Measurements from ENCODE around the gene C11orf87.

Gene C11orf87

DNA sequence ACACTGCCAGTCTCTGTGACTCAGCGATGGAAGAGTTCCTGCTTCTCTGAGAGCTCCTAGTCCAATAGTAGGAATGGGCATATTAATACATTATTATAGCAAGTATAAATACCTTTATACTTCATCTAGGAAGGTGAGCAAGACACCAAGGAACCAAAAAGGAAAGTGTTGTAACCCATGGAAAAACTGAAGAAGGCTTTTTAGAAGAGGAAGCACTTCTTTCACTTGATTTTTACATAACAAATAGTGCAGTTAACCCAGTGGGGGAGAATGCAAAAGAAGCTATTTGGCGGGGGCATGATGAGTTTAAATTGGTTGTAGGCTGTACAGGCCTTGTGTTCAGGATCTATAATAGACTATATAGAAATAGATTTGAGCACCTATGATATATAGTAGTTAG, 31.2 kb upstream of the C11orf87 start:
- Histone ChIP-seq H2AK5ac (ENCODE audit: low read length, severe bottlenecking) (no peak overlapping the region), H3K4ac (ENCODE audit: low read depth in 1 of 2, low read length in 2 of 2) (no peak overlapping the region), H3K23ac (ENCODE audit: low read length in 2 of 2) (no peak overlapping the region), H3K4me3 (ENCODE audit: insufficient read depth in 1 of 2, low read depth in 1 of 2, low read length in 2 of 2) (no peak overlapping the region), H2BK12ac (ENCODE audit: low read length in 2 of 2) (no peak overlapping the region), H2AFZ (ENCODE audit: low read depth, low read length) (no peak overlapping the region), H3K9me3 (ENCODE audit: control insufficient read depth, low read length) (peaks cover 3% of the 10 kb centered on the region), H3K18ac (ENCODE audit: low read depth in 1 of 2, low read length in 2 of 2) (no peak overlapping the region), H4K8ac (ENCODE audit: low read length) (no peak overlapping the region), H3K4me2 (ENCODE audit: low read length, poor library complexity, severe bottlenecking) (no peak overlapping the region), H3K79me1 (replicated peaks; ENCODE audit: low read length, poor library complexity, severe bottlenecking) (no peaks in the 10 kb centered on the region), H2BK15ac (ENCODE audit: low read depth, poor library complexity, severe bottlenecking) (no peak overlapping the region), H3K27ac (ENCODE audit: low read length, poor library complexity, severe bottlenecking) (no peak overlapping the region), H2BK120ac (ENCODE audit: low read depth, low read length) (no peak overlapping the region), H3K14ac (ENCODE audit: low read length in 2 of 2) (no peak overlapping the region), H3K4me1 (ENCODE audit: control insufficient read depth, insufficient read depth, low read depth, low read length) (no peaks in the 10 kb centered on the region), H3K27me3 (ENCODE audit: control insufficient read depth in 1 of 2, insufficient read depth in 1 of 2, low read length in 2 of 2) (no peaks in the 10 kb centered on the region), H3K9ac (ENCODE audit: low read length) (no peak overlapping the region), H4K91ac (ENCODE audit: low read length) (no peak overlapping the region), H2BK5ac (ENCODE audit: low read depth, low read length, poor library complexity, severe bottlenecking) (no peak overlapping the region), H3K36me3 (ENCODE audit: control insufficient read depth in 1 of 2, insufficient read depth in 2 of 2, low read depth in 1 of 2, low read length in 2 of 2) (no peaks in the 10 kb centered on the region)
- WGBS = 40% methylated on average over 1 of the region's 2 CpGs
- DNase-seq = no peak

DNA sequence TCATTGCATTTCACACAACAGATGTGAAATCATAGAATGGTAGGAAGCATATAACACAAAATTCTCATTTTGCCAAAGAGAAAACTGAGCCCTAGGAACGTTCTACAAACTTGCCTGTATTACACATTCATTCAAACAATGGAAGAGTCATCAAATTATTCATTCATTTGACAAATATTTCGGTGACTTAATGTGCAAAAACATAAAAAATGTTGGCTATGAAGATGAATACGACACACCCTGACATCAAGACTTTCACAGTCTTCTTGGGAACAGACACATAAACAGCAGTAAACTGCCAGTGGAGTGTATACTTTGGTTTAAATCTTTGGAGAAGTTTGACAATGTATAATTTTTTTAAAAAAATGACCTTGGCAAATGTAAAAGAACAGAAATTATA, 20.4 kb upstream of the C11orf87 start:
- H3K18ac ChIP-seq (ENCODE audit: low read depth in 1 of 2, low read length in 2 of 2) = no peak overlapping the region
- H4K91ac ChIP-seq (ENCODE audit: low read length) = no peak overlapping the region
- H3K4me1 ChIP-seq (ENCODE audit: control insufficient read depth, insufficient read depth, low read depth, low read length) = no peaks in the 10 kb centered on the region
- H3K9me3 ChIP-seq (ENCODE audit: control insufficient read depth, low read length) = peaks cover 7% of the 10 kb centered on the region
- H2BK120ac ChIP-seq (ENCODE audit: low read depth, low read length) = no peak overlapping the region
- no peaks in the 10 kb centered on the region for H3K36me3 ChIP-seq (ENCODE audit: control insufficient read depth in 1 of 2, insufficient read depth in 2 of 2, low read depth in 1 of 2, low read length in 2 of 2)
- no peak overlapping the region for H4K8ac ChIP-seq (ENCODE audit: low read length)
- no peak overlapping the region for H3K9ac ChIP-seq (ENCODE audit: low read length)
- H2BK12ac ChIP-seq (ENCODE audit: low read length in 2 of 2) = no peak overlapping the region
- H3K27ac ChIP-seq (ENCODE audit: low read length, poor library complexity, severe bottlenecking) = no peak overlapping the region
- H2BK15ac ChIP-seq (ENCODE audit: low read depth, poor library complexity, severe bottlenecking) = no peak overlapping the region
- H3K4me3 ChIP-seq (ENCODE audit: insufficient read depth in 1 of 2, low read depth in 1 of 2, low read length in 2 of 2) = no peak overlapping the region
- no peak overlapping the region for H3K23ac ChIP-seq (ENCODE audit: low read length in 2 of 2)
- H3K4me2 ChIP-seq (ENCODE audit: low read length, poor library complexity, severe bottlenecking) = no peak overlapping the region
- H3K27me3 ChIP-seq (ENCODE audit: control insufficient read depth in 1 of 2, insufficient read depth in 1 of 2, low read length in 2 of 2) = no peaks in the 10 kb centered on the region
- no peaks in the 10 kb centered on the region for H3K79me1 ChIP-seq (replicated peaks; ENCODE audit: low read length, poor library complexity, severe bottlenecking)
- no peak overlapping the region for H2AK5ac ChIP-seq (ENCODE audit: low read length, severe bottlenecking)
- no peak overlapping the region for H2BK5ac ChIP-seq (ENCODE audit: low read depth, low read length, poor library complexity, severe bottlenecking)
- H3K14ac ChIP-seq (ENCODE audit: low read length in 2 of 2) = no peak overlapping the region
- no peak overlapping the region for H2AFZ ChIP-seq (ENCODE audit: low read depth, low read length)
- H3K4ac ChIP-seq (ENCODE audit: low read depth in 1 of 2, low read length in 2 of 2) = no peak overlapping the region
- no peak for DNase-seq
- WGBS = 29% methylated on average over 1 of the region's 3 CpGs

DNA sequence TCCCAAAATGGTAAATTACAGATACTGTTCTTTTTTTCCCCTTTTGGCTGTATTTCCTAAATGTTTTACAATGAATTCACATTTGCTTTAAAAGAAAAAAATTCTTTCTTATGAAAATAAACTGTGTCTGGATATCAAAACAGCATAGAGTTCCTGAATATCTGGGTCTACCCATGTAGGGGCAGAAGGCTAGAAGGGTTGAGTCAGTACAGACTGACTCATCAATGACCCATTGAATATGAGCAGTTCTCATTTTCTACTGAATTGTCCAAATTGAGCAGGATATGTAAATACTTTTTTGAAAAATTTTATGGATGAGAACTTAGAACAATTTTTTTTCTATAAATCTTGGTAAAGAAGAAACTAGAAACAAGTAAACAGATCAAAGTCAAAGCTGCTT, 16.3 kb upstream of the C11orf87 start:
- Histone ChIP-seq H3K9me3 (ENCODE audit: control insufficient read depth, low read length) (no peaks in the 10 kb centered on the region), H3K27me3 (ENCODE audit: control insufficient read depth in 1 of 2, insufficient read depth in 1 of 2, low read length in 2 of 2) (no peaks in the 10 kb centered on the region), H3K27ac (ENCODE audit: low read length, poor library complexity, severe bottlenecking) (no peak overlapping the region), H2BK5ac (ENCODE audit: low read depth, low read length, poor library complexity, severe bottlenecking) (no peak overlapping the region), H4K91ac (ENCODE audit: low read length) (no peak overlapping the region), H3K36me3 (ENCODE audit: control insufficient read depth in 1 of 2, insufficient read depth in 2 of 2, low read depth in 1 of 2, low read length in 2 of 2) (no peaks in the 10 kb centered on the region), H3K4me1 (ENCODE audit: control insufficient read depth, insufficient read depth, low read depth, low read length) (no peaks in the 10 kb centered on the region), H3K23ac (ENCODE audit: low read length in 2 of 2) (no peak overlapping the region), H3K18ac (ENCODE audit: low read depth in 1 of 2, low read length in 2 of 2) (no peak overlapping the region), H2AK5ac (ENCODE audit: low read length, severe bottlenecking) (no peak overlapping the region), H3K14ac (ENCODE audit: low read length in 2 of 2) (no peak overlapping the region), H3K4ac (ENCODE audit: low read depth in 1 of 2, low read length in 2 of 2) (no peak overlapping the region), H2BK12ac (ENCODE audit: low read length in 2 of 2) (no peak overlapping the region), H3K4me2 (ENCODE audit: low read length, poor library complexity, severe bottlenecking) (no peak overlapping the region), H2BK15ac (ENCODE audit: low read depth, poor library complexity, severe bottlenecking) (no peak overlapping the region), H3K9ac (ENCODE audit: low read length) (no peak overlapping the region), H2AFZ (ENCODE audit: low read depth, low read length) (no peak overlapping the region), H3K4me3 (ENCODE audit: insufficient read depth in 1 of 2, low read depth in 1 of 2, low read length in 2 of 2) (no peak overlapping the region), H3K79me1 (replicated peaks; ENCODE audit: low read length, poor library complexity, severe bottlenecking) (no peaks in the 10 kb centered on the region), H4K8ac (ENCODE audit: low read length) (no peak overlapping the region), H2BK120ac (ENCODE audit: low read depth, low read length) (no peak overlapping the region)
- no peak for DNase-seq

DNA sequence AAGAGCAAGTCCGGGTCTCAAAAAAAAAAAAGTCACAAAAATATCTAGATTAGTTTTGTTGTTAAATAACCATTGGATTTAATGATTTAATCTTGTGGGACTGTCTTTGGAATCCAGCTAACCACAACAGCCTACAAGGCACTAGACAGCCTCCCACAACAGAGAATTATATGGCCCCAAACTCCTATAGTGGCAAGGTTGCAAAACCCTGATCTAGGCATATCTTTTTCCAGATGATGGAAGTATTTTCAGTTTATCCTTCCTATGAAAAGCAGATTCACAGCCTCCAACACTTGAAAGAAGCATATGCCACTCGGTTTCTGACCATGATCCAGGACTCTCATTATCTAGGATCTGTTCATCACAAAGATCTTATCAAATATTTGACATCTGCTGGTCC, 5.4 kb upstream of the C11orf87 start:
- Histone ChIP-seq H3K14ac (ENCODE audit: low read length in 2 of 2) (no peak overlapping the region), H3K18ac (ENCODE audit: low read depth in 1 of 2, low read length in 2 of 2) (no peak overlapping the region), H3K23ac (ENCODE audit: low read length in 2 of 2) (no peak overlapping the region), H2BK120ac (ENCODE audit: low read depth, low read length) (no peak overlapping the region), H3K4me3 (ENCODE audit: insufficient read depth in 1 of 2, low read depth in 1 of 2, low read length in 2 of 2) (no peak overlapping the region), H3K79me1 (replicated peaks; ENCODE audit: low read length, poor library complexity, severe bottlenecking) (no peaks in the 10 kb centered on the region), H3K4me2 (ENCODE audit: low read length, poor library complexity, severe bottlenecking) (no peak overlapping the region), H2AFZ (ENCODE audit: low read depth, low read length) (no peak overlapping the region), H2AK5ac (ENCODE audit: low read length, severe bottlenecking) (no peak overlapping the region), H2BK5ac (ENCODE audit: low read depth, low read length, poor library complexity, severe bottlenecking) (no peak overlapping the region), H2BK15ac (ENCODE audit: low read depth, poor library complexity, severe bottlenecking) (no peak overlapping the region), H4K8ac (ENCODE audit: low read length) (no peak overlapping the region), H2BK12ac (ENCODE audit: low read length in 2 of 2) (no peak overlapping the region), H3K4ac (ENCODE audit: low read depth in 1 of 2, low read length in 2 of 2) (no peak overlapping the region), H4K91ac (ENCODE audit: low read length) (no peak overlapping the region), H3K9ac (ENCODE audit: low read length) (no peak overlapping the region), H3K27me3 (ENCODE audit: control insufficient read depth in 1 of 2, insufficient read depth in 1 of 2, low read length in 2 of 2) (peaks cover 2 to 8% of the 10 kb centered on the region in 2 experiments), H3K36me3 (ENCODE audit: control insufficient read depth in 1 of 2, insufficient read depth in 2 of 2, low read depth in 1 of 2, low read length in 2 of 2) (no peaks in the 10 kb centered on the region), H3K27ac (ENCODE audit: low read length, poor library complexity, severe bottlenecking) (no peak overlapping the region), H3K4me1 (ENCODE audit: control insufficient read depth, insufficient read depth, low read depth, low read length) (no peaks in the 10 kb centered on the region), H3K9me3 (ENCODE audit: control insufficient read depth, low read length) (peaks cover 3% of the 10 kb centered on the region)
- WGBS = 36% methylated on average over 1 of the region's 2 CpGs
- peak; percentile 10 for DNase-seq
